Measurements from ENCODE around the gene MED26.

MED26 gene

GRCh38 chr19:16587833-16588823 is 39.9 kb downstream of the MED26 start:
- no peak for DNase-seq

- no peak for DNase-seq
Observed at GRCh38 chr19:16586991-16587832, 40.8 kb downstream of the MED26 start.

- DNase-seq = no peak
Observed at GRCh38 chr19:16586477-16586871, 41.5 kb downstream of the MED26 start.

- no peak for DNase-seq
Observed at GRCh38 chr19:16585808-16586476, 42.1 kb downstream of the MED26 start.

- DNase-seq = no peak
Observed at GRCh38 chr19:16585094-16585801, 42.8 kb downstream of the MED26 start.

GRCh38 chr19:16584248-16585093 is 43.5 kb downstream of the MED26 start:
- peak; percentile 1 for DNase-seq

- no peak for DNase-seq
Observed at GRCh38 chr19:16582486-16583261, 45.3 kb downstream of the MED26 start.

GRCh38 chr19:16581971-16582343 is 46.0 kb downstream of the MED26 start:
- no peak for DNase-seq

- no peak for DNase-seq
Observed at GRCh38 chr19:16581145-16581970, 46.6 kb downstream of the MED26 start.

- DNase-seq = no peak
Observed at GRCh38 chr19:16579381-16579780, 48.6 kb downstream of the MED26 start.

GRCh38 chr19:16577531-16577985 is 50.4 kb downstream of the MED26 start:
- DNase-seq = no peak

GRCh38 chr19:16576690-16577530 is 51.1 kb downstream of the MED26 start:
- DNase-seq = no peak

- no peak for DNase-seq
Observed at GRCh38 chr19:16575861-16576689, 51.9 kb downstream of the MED26 start.

- DNase-seq = no peak
Observed at GRCh38 chr19:16575282-16575681, 52.7 kb downstream of the MED26 start.

- DNase-seq = no peak
Observed at GRCh38 chr19:16573925-16574324, 54.1 kb downstream of the MED26 start.

- DNase-seq = no peak
Observed at GRCh38 chr19:16573296-16573695, 54.7 kb downstream of the MED26 start.

GRCh38 chr19:16572332-16573211 is 55.4 kb downstream of the MED26 start, which contains the start of gene SLC35E1:
SLC35E1 (minus strand) TSS chr19:16572415; CDS start chr19:16572364, 51 bp downstream.
- DNase-seq = peak; percentile 85
